K562 (cell line): ENCODE results near the gene ALDH5A1. TPM values are rescaled to one million over a fixed set of nuclear protein-coding genes. Genes with fewer than 3 reads are reported as not detected.

ENCODE experiments used
- ATAC-seq: fragments of 200-7000 bp; cut with Tn5 transposase; 3 replicates; pipeline ENCODE4 v1.9.1; 2020; ENCODE audit warnings: moderate library complexity
- BruUV-seq: library from RNA; stranded (reverse); fragments of 400-500 nt; replicated peaks from 2 replicates; lab custom pipeline; 2021; lab: Mats Ljungman, UMichigan
- CTCF ChIA-PET: fragments of 300-600 bp; formaldehyde crosslinking; extraction: SDS; loops from one replicate; lab custom pipeline; 2021; ENCODE audit warnings: low intra/inter-chr PET ratio; lab: Yijun Ruan, JAX
- POLR2A ChIA-PET: fragments of 300-600, 350-650 bp; sonication (Branson Sonifier 250); formaldehyde crosslinking; extraction: SDS; loops from one replicate; lab custom pipeline; 2021; ENCODE audit warnings: antibody characterized with exemption, inconsistent platforms; lab: Yijun Ruan, JAX
- DNase-seq, 4 experiments: peaks; one replicate each; pipeline versions ENCODE4 v3.0.0 to v3.0.0-alpha.2; 2011 to 2018; ENCODE audit warnings: low spot score in 3 of 4, mixed read lengths in 3 of 4; ENCODE audit errors: extremely low read depth in 1 of 4
- FAIRE-seq: peaks from 2 replicates; lab custom pipeline; 2011; peaks lifted over from hg19 to GRCh38; lab: Jason Lieb, UNC
- H2AFZ ChIP-seq: 2 replicates; pipeline ENCODE4 v1.6.0; 2011; ENCODE audit warnings: low read depth, low read length, control low read depth, inconsistent platforms
- H3K27ac ChIP-seq: fragments of 200-600 bp; 3 replicates; pipeline ENCODE4 v1.8.0; 2011; ENCODE audit warnings: low read depth, mild to moderate bottlenecking, control low read depth, inconsistent platforms, low read length, moderate library complexity, mixed read lengths; ENCODE audit errors: extremely low read depth
- H3K27me3 ChIP-seq, 2 experiments: fragments of 300-600 bp in 1 of 2; 2 replicates in 1 of 2; 3 replicates in 1 of 2; pipeline versions ENCODE4 v1.6.0 to v1.8.0; 2011; ENCODE audit warnings: inconsistent platforms in 2 of 2, low read length in 2 of 2, mild to moderate bottlenecking in 1 of 2, mixed read lengths in 1 of 2, moderate library complexity in 1 of 2; ENCODE audit not compliant: control insufficient read depth in 2 of 2, insufficient read depth in 2 of 2
- H3K36me3 ChIP-seq: fragments of 300-600 bp; 3 replicates; pipeline ENCODE4 v1.8.0; 2011; ENCODE audit warnings: mild to moderate bottlenecking, low read length, inconsistent platforms; ENCODE audit not compliant: control insufficient read depth, insufficient read depth
- H3K4me1 ChIP-seq, 2 experiments: fragments of 200-600 bp in 1 of 2; replicated peaks in 1 of 2; 2 replicates in 1 of 2; 3 replicates in 1 of 2; pipeline versions ENCODE4 v1.5.1 to v1.8.0; 2011; ENCODE audit warnings: inconsistent platforms in 2 of 2, low read length in 2 of 2, mild to moderate bottlenecking in 1 of 2, mixed read lengths in 1 of 2, moderate library complexity in 1 of 2; ENCODE audit not compliant: control insufficient read depth in 2 of 2, insufficient read depth in 2 of 2
- H3K4me2 ChIP-seq: 2 replicates; pipeline ENCODE4 v1.6.1; 2011; ENCODE audit warnings: low read length, control low read depth, inconsistent platforms, mixed read lengths; ENCODE audit not compliant: insufficient read depth
- H3K4me3 ChIP-seq: fragments of 200-600 bp; sonication (generic), shearing (Covaris generic); 2 replicates; pipeline ENCODE4 v1.5.1; 2016; ENCODE audit warnings: control low read depth, inconsistent platforms
- H3K79me2 ChIP-seq: fragments of 200-600 bp; 3 replicates; pipeline ENCODE4 v1.8.0; 2011; ENCODE audit warnings: low read length, inconsistent platforms; ENCODE audit not compliant: control insufficient read depth, insufficient read depth
- H3K9ac ChIP-seq, 2 experiments: 2 replicates each; pipeline versions ENCODE4 v1.6.0 to v1.6.1; 2011; ENCODE audit warnings: low read depth in 2 of 2, low read length in 2 of 2, control low read depth in 1 of 2, inconsistent platforms in 1 of 2, mild to moderate bottlenecking in 1 of 2, mixed read lengths in 1 of 2; ENCODE audit not compliant: insufficient read depth in 1 of 2
- H3K9me1 ChIP-seq: one replicate; pipeline ENCODE4 v1.6.0; 2011; ENCODE audit warnings: inconsistent platforms, mild to moderate bottlenecking, low read length, moderate library complexity; ENCODE audit not compliant: control insufficient read depth, insufficient read depth
- H3K9me3 ChIP-seq: replicated peaks from 2 replicates; pipeline ENCODE4 v1.5.1; 2011; ENCODE audit warnings: low read depth, low read length, inconsistent platforms; ENCODE audit not compliant: control insufficient read depth, insufficient read depth
- H4K20me1 ChIP-seq: replicated peaks from 2 replicates; pipeline ENCODE4 v1.6.1; 2011; ENCODE audit warnings: low read length, inconsistent platforms, mixed read lengths; ENCODE audit not compliant: control insufficient read depth, insufficient read depth
- ARID1B ChIP-seq: fragments of 450-650 bp; IDR thresholded peaks from 2 replicates; pipeline ENCODE4 v1.6.1; 2016; ENCODE audit warnings: antibody characterized with exemption, mild to moderate bottlenecking, inconsistent platforms
- HDAC2 ChIP-seq: fragments of 450-650 bp; IDR thresholded peaks from 2 replicates; pipeline ENCODE4 v1.6.1; 2016; ENCODE audit warnings: mild to moderate bottlenecking
- HNRNPH1 ChIP-seq: fragments of 200-400 bp; formaldehyde crosslinking; optimal IDR thresholded peaks from 2 replicates; pipeline ENCODE3; 2017; ENCODE audit warnings: low read depth, mild to moderate bottlenecking, low read length, moderate library complexity
- NRF1 ChIP-seq, 2 experiments: fragments of 450-650 bp; IDR thresholded peaks in 1 of 2; conservative IDR thresholded peaks in 1 of 2; 2 replicates each; pipeline ENCODE4 v1.6.1; 2014; ENCODE audit warnings: mild to moderate bottlenecking in 2 of 2
- RAD21 ChIP-seq, 2 experiments: fragments of 250-450 bp in 1 of 2; fragments of 450-650 bp in 1 of 2; sonication (Bioruptor Pico) in 1 of 2; formaldehyde crosslinking in 1 of 2; IDR thresholded peaks in 1 of 2; conservative IDR thresholded peaks in 1 of 2; 2 replicates each; pipeline versions ENCODE4 v1.4.0 to v1.8.0; 2020 to 2022; ENCODE audit warnings: mild to moderate bottlenecking in 2 of 2, moderate library complexity in 1 of 2
- SNIP1 ChIP-seq: fragments of 450-650 bp; IDR thresholded peaks from 2 replicates; pipeline ENCODE4 v1.7.1; 2017; ENCODE audit warnings: low read depth, mild to moderate bottlenecking
- ZKSCAN8 ChIP-seq: fragments of 200-800 bp; sonication (Bioruptor generic); IDR thresholded peaks from 2 replicates; pipeline ENCODE4 v1.6.1; 2016; ENCODE audit warnings: missing genetic modification characterization, missing compliant biosample characterization
- ZNF586 ChIP-seq: fragments of 450-650 bp; formaldehyde crosslinking; conservative IDR thresholded peaks from 2 replicates; pipeline ENCODE4 v1.4.0; 2020; ENCODE audit warnings: mild to moderate bottlenecking, moderate library complexity
- ZNF707 ChIP-seq: fragments of 250-450 bp; sonication (Bioruptor Pico); conservative IDR thresholded peaks from 2 replicates; pipeline ENCODE4 v1.8.0; 2022; ENCODE audit warnings: inconsistent platforms, mild to moderate bottlenecking, moderate library complexity
- WGBS: fragments of 100-300 bp; shearing (Covaris generic); methylation state at CpG from one replicate; pipeline ENCODE4 v1.1.6; 2016; ENCODE audit warnings: low coverage, mixed read lengths; ENCODE audit not compliant: insufficient coverage; ENCODE audit errors: missing lambda C conversion rate; 5-methylcytosine and 5-hydroxymethylcytosine counted together
- in situ Hi-C: fragments of 300-500 bp; cut with MboI; formaldehyde crosslinking; loops from 4 replicates; pipeline ENCODE4 v1.15.0; 2018; ENCODE audit warnings: inconsistent platforms, mixed read lengths
- intact Hi-C: fragments of 100-400 bp; cut with micrococcal nuclease; formaldehyde crosslinking; loops from 2 replicates; pipeline ENCODE4 v1.14.2; 2022
- polyA plus RNA-seq, 8 experiments: library from polyadenylated mRNA; depleted of rRNA in 4 of 8; stranded (reverse) in 5 of 8; unstranded in 3 of 8; fragments of >200 nt; fragmentation: Nextera tagmentation in 2 of 8; fragmentation: Illumina TruSeq in 1 of 8; extraction: Ambion mirVana in 2 of 8; extraction: Trizol in 1 of 8; gene quantifications; 2 replicates each; pipeline versions ENCODE4 v1.2.1 to v1.2.3, GENCODE V29; 2011 to 2014; ENCODE audit warnings: inconsistent platforms in 1 of 8, missing spikeins in 1 of 8
- total RNA-seq, 7 experiments: library from RNA; depleted of rRNA in 6 of 7; stranded (reverse); fragments of >200 nt in 6 of 7; fragmentation: Illumina TruSeq in 2 of 7; extraction: Trizol in 2 of 7; gene quantifications; 2 replicates each; pipeline versions ENCODE4 v1.2.1 to v1.2.3, GENCODE V29; 2011 to 2021; ENCODE audit warnings: low replicate concordance in 1 of 7
- TF ChIP-seq, protein P1 (sequence below), 3 experiments: IDR thresholded peaks in 2 of 3; conservative IDR thresholded peaks in 1 of 3; 2 replicates each; pipeline ENCODE4 v1.5.1; 2011 to 2012; ENCODE audit warnings: low read length in 3 of 3, mild to moderate bottlenecking in 3 of 3, control low read depth in 2 of 3, improper control_type of control experiment in 1 of 3, inconsistent platforms in 1 of 3, low read depth in 1 of 3, mixed read lengths in 1 of 3, moderate library complexity in 1 of 3; ENCODE audit not compliant: insufficient read depth in 2 of 3
- TF ChIP-seq, protein P2 (sequence below): fragments of 450-650 bp; formaldehyde crosslinking; IDR thresholded peaks from 2 replicates; pipeline ENCODE4 v1.4.0; 2020; ENCODE audit warnings: mild to moderate bottlenecking, mixed read lengths

ALDH5A1 gene
- total and polyA plus RNA-seq, 9 of the 15 experiments (the other 6 are each of a cell fraction or from before 2014, with no cell fraction given): 2.2 to 19.7 (median 9.5) TPM

DNA sequence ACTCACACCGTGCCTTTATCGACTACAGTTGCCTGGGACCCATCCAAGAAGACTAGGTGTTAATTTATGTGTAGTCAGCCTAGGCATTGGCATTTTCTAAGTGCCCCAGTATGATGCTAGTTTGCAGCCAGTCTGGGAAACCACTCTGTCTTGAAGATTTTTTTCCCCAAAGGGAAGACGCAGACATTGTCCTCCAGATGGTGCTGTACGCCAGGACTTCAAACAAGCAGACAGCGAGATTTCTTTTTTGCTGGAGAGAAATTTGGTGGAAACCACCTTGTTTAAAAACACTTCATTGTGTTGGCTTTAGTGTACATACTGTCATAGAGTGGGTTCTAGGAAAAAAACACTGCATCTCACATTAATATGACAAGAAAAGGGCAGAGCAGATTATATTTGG is 30.0 kb downstream of the ALDH5A1 start (continued):
- TF ChIP-seq, protein P1, sequence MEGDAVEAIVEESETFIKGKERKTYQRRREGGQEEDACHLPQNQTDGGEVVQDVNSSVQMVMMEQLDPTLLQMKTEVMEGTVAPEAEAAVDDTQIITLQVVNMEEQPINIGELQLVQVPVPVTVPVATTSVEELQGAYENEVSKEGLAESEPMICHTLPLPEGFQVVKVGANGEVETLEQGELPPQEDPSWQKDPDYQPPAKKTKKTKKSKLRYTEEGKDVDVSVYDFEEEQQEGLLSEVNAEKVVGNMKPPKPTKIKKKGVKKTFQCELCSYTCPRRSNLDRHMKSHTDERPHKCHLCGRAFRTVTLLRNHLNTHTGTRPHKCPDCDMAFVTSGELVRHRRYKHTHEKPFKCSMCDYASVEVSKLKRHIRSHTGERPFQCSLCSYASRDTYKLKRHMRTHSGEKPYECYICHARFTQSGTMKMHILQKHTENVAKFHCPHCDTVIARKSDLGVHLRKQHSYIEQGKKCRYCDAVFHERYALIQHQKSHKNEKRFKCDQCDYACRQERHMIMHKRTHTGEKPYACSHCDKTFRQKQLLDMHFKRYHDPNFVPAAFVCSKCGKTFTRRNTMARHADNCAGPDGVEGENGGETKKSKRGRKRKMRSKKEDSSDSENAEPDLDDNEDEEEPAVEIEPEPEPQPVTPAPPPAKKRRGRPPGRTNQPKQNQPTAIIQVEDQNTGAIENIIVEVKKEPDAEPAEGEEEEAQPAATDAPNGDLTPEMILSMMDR (IDR thresholded peaks at IDR 0.05 in 2 of 3, conservative IDR thresholded peaks at IDR 0.05 in 1 of 3; ENCODE audit: insufficient read depth in 2 of 3, low read depth in 1 of 3, low read length in 3 of 3): peak; percentile 60 to 78 (median 69)
- TF ChIP-seq RAD21 (CRISPR knock-in tag; conservative IDR thresholded peaks at IDR 0.05 in 1 of 2, IDR thresholded peaks at IDR 0.05 in 1 of 2) (peak; percentile 66 to 74), HNRNPH1 (no peak), ARID1B (no peak)

DNA sequence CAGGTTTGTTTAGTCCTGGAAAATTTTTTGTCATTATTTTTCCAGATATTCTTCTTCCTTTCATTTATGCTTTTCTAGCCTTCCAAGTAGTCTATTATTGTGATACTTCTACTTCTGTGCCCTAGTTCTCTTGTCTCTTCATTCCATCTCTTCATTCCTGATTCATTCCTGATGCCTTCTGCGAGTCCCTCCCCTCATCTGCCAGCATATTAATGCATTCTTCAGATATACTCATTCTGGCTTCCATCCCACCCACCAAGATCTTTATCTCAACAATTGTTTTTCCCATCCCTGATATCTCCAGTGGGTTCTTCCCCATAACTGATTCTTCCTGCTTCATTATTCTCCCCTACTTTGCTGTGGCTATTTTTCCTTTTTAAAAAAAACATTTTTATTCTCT is 35.2 kb downstream of the ALDH5A1 start:
- WGBS: 36% methylated on average over 1 of the region's 1 CpG
- ATAC-seq: no peak
- Histone ChIP-seq H3K9ac (no peak overlapping the region), H3K4me2 (no peak overlapping the region), H3K9me3 (no peaks in the 10 kb centered on the region), H3K4me3 (no peak overlapping the region), H3K9me1 (no peaks in the 10 kb centered on the region), H3K27ac (no peak overlapping the region), H2AFZ (no peak overlapping the region), H3K4me1 (no peaks in the 10 kb centered on the region), H3K36me3 (peaks cover 4% of the 10 kb centered on the region; the same call in 2 of the 3 replicates), H3K27me3 (no peaks in the 10 kb centered on the region), H4K20me1 (no peaks in the 10 kb centered on the region), H3K79me2 (no peaks in the 10 kb centered on the region)
- FAIRE-seq: no peak
- BruUV-seq: no TSS peak
- intact Hi-C loops (loop anchor here (5.0 kb wide), 1 partner anchor 237 kb away; no protein-coding TSS in a partner anchor), in situ Hi-C loops (no loop called here)
- CTCF ChIA-PET: no interaction called here
- TF ChIP-seq ZNF707 (no peak), ZNF586 (CRISPR knock-in tag) (no peak), SNIP1 (no peak), HDAC2 (no peak), NRF1 (conservative IDR thresholded peaks at IDR 0.05 in 1 of 2, IDR thresholded peaks at IDR 0.05 in 1 of 2) (no peak), RAD21 (CRISPR knock-in tag; conservative IDR thresholded peaks at IDR 0.05 in 1 of 2, IDR thresholded peaks at IDR 0.05 in 1 of 2) (no peak), ZKSCAN8 (CRISPR knock-in tag) (no peak)
- TF ChIP-seq, protein P2, sequence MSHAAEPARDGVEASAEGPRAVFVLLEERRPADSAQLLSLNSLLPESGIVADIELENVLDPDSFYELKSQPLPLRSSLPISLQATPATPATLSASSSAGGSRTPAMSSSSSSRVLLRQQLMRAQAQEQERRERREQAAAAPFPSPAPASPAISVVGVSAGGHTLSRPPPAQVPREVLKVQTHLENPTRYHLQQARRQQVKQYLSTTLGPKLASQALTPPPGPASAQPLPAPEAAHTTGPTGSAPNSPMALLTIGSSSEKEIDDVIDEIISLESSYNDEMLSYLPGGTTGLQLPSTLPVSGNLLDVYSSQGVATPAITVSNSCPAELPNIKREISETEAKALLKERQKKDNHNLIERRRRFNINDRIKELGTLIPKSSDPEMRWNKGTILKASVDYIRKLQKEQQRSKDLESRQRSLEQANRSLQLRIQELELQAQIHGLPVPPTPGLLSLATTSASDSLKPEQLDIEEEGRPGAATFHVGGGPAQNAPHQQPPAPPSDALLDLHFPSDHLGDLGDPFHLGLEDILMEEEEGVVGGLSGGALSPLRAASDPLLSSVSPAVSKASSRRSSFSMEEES: no peak
- DNase-seq: no peak
- POLR2A ChIA-PET: interaction anchor here (0.5 to 0.6 kb wide), 2 partner anchors 95 to 126 kb away, joined by 3 to 4 read pairs; no protein-coding TSS in a partner anchor
